Choroid plexus epithelial cell (primary cell): ENCODE data around the gene CDH18.
"Not testable (repeated sequence)": the region's sequence is repeated elsewhere in the genome, so short reads cannot be mapped to it uniquely, and the experiment has no call there.

Source experiments
- DNase-seq: peaks from one replicate; pipeline ENCODE4 v3.0.0-alpha.2; 2010; ENCODE audit warnings: low read depth
- H3K4me3 ChIP-seq: 2 replicates; pipeline ENCODE4 v1.5.1; 2011; ENCODE audit warnings: low read depth, mild to moderate bottlenecking, control low read depth, low read length, moderate library complexity
- CTCF ChIP-seq: conservative IDR thresholded peaks from 2 replicates; pipeline ENCODE4 v1.5.1; 2011; ENCODE audit warnings: low read depth, mild to moderate bottlenecking, control low read depth, inconsistent platforms, low read length, moderate library complexity

Gene CDH18

DNA sequence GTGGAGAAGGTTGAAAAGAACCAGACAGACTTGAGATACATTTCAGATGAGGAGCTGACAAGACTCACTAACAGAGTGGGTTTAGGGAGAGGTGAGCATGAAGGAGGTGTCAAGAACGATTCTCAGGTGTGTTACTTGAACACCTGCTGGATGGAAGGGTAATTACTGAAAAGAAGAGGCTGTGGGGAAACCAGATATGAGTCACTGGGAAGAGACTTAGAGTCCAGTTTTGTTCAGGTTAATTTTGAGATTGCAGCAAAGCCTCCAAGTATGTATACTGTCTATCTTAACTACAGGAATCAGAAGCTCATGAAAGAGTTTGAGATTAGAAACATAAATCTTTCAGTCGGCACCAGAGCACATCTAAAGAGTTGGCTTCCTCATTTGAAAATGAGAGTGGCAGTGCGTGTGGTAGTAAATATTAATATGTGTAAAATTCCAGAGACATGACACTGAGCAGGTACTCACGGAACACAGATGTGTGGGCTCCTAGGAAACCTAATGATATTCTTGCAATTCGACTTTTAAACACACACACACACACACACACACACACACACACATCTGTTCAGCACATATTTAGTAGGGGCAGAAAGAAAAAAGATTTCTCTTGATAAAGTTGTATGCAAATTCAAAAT, 197.1 kb downstream of the CDH18 start:
- H3K4me3 ChIP-seq = no peak overlapping the region
- no peak for TF ChIP-seq CTCF
- DNase-seq = no peak

DNA sequence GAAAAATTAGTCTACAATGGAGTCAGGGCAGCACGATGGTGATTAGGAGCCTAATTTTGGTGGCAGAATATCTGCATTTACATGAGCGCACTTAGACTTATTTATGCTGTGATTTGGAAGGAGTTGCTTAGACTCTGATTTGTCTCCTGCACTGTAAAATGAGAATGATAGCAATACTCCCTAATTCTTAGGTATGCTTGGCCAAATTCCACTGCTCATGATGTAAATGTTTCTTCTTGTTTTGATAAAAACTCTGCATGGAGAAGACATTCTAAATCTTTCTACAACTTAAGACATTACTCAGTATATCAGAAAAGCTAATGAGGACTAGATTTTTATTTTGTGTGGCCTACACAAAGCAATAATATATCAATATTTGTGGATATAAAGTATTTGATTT, 205.4 kb downstream of the CDH18 start:
- H3K4me3 ChIP-seq = no peak overlapping the region
- no peak for DNase-seq
- TF ChIP-seq CTCF = no peak

GRCh38 chr5:19777363-19777762, 210.6 kb downstream of the CDH18 start:
- DNase-seq = no peak
- H3K4me3 ChIP-seq = no peak overlapping the region
- TF ChIP-seq CTCF = no peak

DNA sequence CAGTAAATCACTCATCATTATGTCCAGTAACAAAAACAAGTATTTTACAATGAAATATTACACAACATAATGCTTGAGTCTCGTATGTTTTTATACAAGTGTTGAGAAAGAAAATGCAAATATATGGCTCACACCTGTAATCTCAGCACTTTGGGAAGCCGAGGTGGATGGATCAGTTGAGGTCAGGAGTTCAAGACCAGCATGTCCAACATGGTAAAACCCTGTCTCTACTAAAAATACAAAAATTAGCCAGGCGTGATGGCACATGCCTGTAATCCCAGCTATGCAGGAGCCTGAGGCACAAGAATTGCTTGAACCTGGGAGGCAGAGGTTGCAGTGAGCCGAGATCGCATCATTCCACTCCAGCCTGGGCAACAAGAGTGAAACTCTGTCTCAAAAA, 211.1 kb downstream of the CDH18 start:
- H3K4me3 ChIP-seq, DNase-seq: not testable (repeated sequence)

DNA sequence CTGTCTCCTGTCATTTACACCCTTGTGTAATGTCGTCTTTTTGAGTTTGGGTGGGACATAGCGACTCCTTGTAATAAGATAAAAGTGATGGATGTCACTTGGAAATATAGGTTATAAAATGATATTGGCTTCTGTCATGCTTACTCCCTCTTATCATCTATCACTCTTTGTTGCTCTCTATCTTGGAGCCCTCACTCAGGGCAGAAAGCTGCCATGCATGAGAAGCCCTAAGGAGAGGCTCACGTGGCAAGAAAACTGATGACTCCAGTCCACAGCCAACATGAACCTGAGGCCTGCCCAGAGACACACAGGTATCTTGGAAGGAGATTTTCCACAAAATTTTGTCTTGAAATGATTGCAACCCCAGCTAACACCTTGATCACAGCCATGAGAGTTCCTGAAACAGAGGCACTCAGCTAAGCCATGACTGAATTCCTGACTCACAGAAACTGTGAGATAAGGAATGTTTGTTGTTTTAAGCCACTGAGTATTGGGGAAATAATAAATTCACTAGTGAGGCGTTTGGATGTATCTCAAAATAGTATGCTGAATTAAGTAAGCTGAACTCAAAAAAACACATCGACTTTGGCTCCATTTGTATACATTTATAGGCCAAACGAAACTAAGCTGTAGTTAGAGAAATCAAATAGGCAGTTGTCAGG, 216.7 kb downstream of the CDH18 start:
- DNase-seq = peak; percentile 20
- no peak for TF ChIP-seq CTCF
- H3K4me3 ChIP-seq = no peak overlapping the region

GRCh38 chr5:19770396-19770795, 217.6 kb downstream of the CDH18 start:
- H3K4me3 ChIP-seq = no peak overlapping the region

DNA sequence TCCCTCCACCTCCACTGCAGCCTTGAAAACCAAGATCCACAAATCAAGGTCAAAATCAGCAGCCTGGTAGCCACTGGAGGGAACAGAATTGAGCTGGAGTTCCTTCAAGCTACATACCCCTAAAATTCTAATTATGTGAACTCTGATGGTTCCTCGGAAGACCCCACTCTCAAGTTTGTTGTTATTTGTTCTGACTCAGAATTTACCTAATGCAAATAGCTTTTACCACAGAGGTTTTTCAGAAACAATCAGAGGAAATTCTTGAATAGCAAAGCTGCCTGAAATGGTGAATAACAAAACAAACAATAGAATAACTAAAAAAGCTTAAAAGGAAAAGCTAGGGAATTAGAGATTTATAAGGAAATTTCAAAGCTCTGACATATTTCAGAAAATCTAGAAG, 220.0 kb downstream of the CDH18 start:
- TF ChIP-seq CTCF = no peak
- no peak for DNase-seq
- H3K4me3 ChIP-seq = no peak overlapping the region

More at GRCh38 chr5:19770396-19770795, 217.6 kb downstream of the CDH18 start:
- no peak for DNase-seq
- no peak for TF ChIP-seq CTCF
